ENCODE measurements around the gene EIF3F.

EIF3F gene, protein sequence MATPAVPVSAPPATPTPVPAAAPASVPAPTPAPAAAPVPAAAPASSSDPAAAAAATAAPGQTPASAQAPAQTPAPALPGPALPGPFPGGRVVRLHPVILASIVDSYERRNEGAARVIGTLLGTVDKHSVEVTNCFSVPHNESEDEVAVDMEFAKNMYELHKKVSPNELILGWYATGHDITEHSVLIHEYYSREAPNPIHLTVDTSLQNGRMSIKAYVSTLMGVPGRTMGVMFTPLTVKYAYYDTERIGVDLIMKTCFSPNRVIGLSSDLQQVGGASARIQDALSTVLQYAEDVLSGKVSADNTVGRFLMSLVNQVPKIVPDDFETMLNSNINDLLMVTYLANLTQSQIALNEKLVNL

GRCh38 chr11:7986768-7987559 is at the start of gene EIF3F:
EIF3F (plus strand) TSS chr11:7987337; CDS start chr11:7987353, 16 bp downstream.
- Histone ChIP-seq H3K27ac (ENCODE audit: low read length) (no peak within 1 kb of the TSS), H3K9ac (ENCODE audit: low read length) (peak within 1 kb of the TSS; percentile 81), H3K9me3 (ENCODE audit: control insufficient read depth, low read depth, low read length) (no peaks in the 10 kb centered on the region)

DNA sequence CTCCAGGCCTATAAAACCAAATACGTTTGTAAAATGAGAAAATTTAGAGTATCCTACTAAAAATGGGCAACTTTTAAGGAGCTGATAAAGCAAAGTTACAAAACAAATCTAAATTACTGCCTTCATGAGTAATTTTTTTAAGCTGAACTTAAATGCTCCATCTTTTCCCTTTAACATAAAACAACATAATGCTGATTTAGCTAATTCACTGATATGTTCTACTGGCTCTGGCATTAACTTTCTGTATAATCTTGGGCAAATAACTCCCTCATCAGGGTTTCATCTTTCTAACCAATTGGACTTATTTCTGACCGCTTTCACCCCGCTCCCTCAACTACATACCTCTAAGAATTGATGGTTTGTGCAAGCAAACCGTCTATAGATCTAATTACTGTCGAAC is 46.0 kb upstream of the EIF3F start:
- Histone ChIP-seq H3K4me1 (ENCODE audit: control insufficient read depth, low read depth, low read length) (no peaks in the 10 kb centered on the region), H3K4me3 (ENCODE audit: low read length) (no peak overlapping the region), H3K27me3 (ENCODE audit: control insufficient read depth, insufficient read depth, low read length) (no peaks in the 10 kb centered on the region), H3K27ac (ENCODE audit: low read length) (no peak overlapping the region), H3K36me3 (ENCODE audit: control insufficient read depth, low read depth, low read length) (no peaks in the 10 kb centered on the region), H3K9ac (ENCODE audit: low read length) (no peak overlapping the region), H3K9me3 (ENCODE audit: control insufficient read depth, low read depth, low read length) (no peaks in the 10 kb centered on the region)

More at GRCh38 chr11:7986768-7987559, at the start of gene EIF3F:
- H3K27me3 ChIP-seq (ENCODE audit: control insufficient read depth, insufficient read depth, low read length), result no peaks in the 10 kb centered on the region
- H3K36me3 ChIP-seq (ENCODE audit: control insufficient read depth, low read depth, low read length), result peaks cover 17% of the 10 kb centered on the region
- H3K4me1 ChIP-seq (ENCODE audit: control insufficient read depth, low read depth, low read length), result peaks cover 6% of the 10 kb centered on the region
- peak within 1 kb of the TSS; percentile 93 for H3K4me3 ChIP-seq (ENCODE audit: low read length)

DNA sequence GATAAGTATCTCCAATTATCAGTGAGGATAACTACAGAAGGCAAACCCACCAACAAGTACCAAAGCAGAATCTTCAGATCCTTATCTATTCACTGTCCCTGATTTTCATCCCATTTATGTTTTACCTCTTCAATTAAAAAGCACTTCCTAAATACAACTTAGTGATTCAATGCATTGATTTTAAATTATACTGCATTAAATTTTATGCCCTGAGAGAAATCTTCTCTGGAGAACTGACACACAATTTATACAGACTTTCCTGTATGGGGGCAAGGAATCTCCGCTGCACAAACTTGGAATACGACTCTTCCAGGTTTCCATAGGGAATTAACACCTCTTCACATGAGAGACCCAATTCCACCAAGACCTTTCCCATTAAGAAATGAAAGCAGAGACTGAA is 45.5 kb upstream of the EIF3F start, which contains the start of gene OR10A3:
OR10A3 (minus strand) TSS at position 101 of the 400 bp plus-strand sequence. CDS start 2,188 bp downstream, outside the sequence.
- Histone ChIP-seq H3K4me1 (ENCODE audit: control insufficient read depth, low read depth, low read length) (no peaks in the 10 kb centered on the region), H3K9me3 (ENCODE audit: control insufficient read depth, low read depth, low read length) (no peaks in the 10 kb centered on the region), H3K27ac (ENCODE audit: low read length) (no peak within 1 kb of the TSS), H3K27me3 (ENCODE audit: control insufficient read depth, insufficient read depth, low read length) (no peaks in the 10 kb centered on the region), H3K9ac (ENCODE audit: low read length) (no peak within 1 kb of the TSS), H3K4me3 (ENCODE audit: low read length) (no peak within 1 kb of the TSS), H3K36me3 (ENCODE audit: control insufficient read depth, low read depth, low read length) (no peaks in the 10 kb centered on the region)

DNA sequence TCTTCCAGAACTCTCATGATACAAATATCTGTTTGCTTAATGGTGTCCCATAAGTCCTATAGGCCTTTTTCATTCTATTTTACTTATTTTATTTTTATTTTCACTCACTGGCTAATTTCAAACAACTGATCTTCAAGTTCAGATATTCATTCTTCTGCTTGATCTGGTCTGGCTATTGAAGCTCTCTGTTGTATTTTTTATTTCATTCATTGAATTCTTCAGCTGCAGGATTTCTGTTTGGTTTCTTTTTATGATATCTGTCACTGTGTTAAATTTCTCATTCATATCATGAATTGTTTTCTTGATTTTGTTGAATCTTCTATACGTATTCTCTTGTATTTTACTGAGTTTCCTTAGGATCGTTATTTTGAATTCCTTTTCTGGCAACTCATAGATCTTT is 43.0 kb upstream of the EIF3F start:
- H3K36me3 ChIP-seq (ENCODE audit: control insufficient read depth, low read depth, low read length), result no peaks in the 10 kb centered on the region
- H3K27me3 ChIP-seq (ENCODE audit: control insufficient read depth, insufficient read depth, low read length), result no peaks in the 10 kb centered on the region
- no peaks in the 10 kb centered on the region for H3K4me1 ChIP-seq (ENCODE audit: control insufficient read depth, low read depth, low read length)
- H3K4me3 ChIP-seq (ENCODE audit: low read length), result no peak overlapping the region
- no peak overlapping the region for H3K27ac ChIP-seq (ENCODE audit: low read length)
- no peak overlapping the region for H3K9ac ChIP-seq (ENCODE audit: low read length)
- no peaks in the 10 kb centered on the region for H3K9me3 ChIP-seq (ENCODE audit: control insufficient read depth, low read depth, low read length)

- Histone ChIP-seq H3K27me3 (ENCODE audit: control insufficient read depth, insufficient read depth, low read length) (no peaks in the 10 kb centered on the region), H3K27ac (ENCODE audit: low read length) (no peak overlapping the region), H3K9me3 (ENCODE audit: control insufficient read depth, low read depth, low read length) (no peaks in the 10 kb centered on the region), H3K36me3 (ENCODE audit: control insufficient read depth, low read depth, low read length) (no peaks in the 10 kb centered on the region), H3K9ac (ENCODE audit: low read length) (no peak overlapping the region), H3K4me1 (ENCODE audit: control insufficient read depth, low read depth, low read length) (no peaks in the 10 kb centered on the region), H3K4me3 (ENCODE audit: low read length) (no peak overlapping the region)
Measured at GRCh38 chr11:7949934-7950333, 37.2 kb upstream of the EIF3F start.

- H3K4me3 ChIP-seq (ENCODE audit: low read length), result no peak overlapping the region
- H3K4me1 ChIP-seq (ENCODE audit: control insufficient read depth, low read depth, low read length), result no peaks in the 10 kb centered on the region
- no peaks in the 10 kb centered on the region for H3K36me3 ChIP-seq (ENCODE audit: control insufficient read depth, low read depth, low read length)
- H3K9ac ChIP-seq (ENCODE audit: low read length), result no peak overlapping the region
- H3K27ac ChIP-seq (ENCODE audit: low read length), result no peak overlapping the region
- no peaks in the 10 kb centered on the region for H3K27me3 ChIP-seq (ENCODE audit: control insufficient read depth, insufficient read depth, low read length)
- no peaks in the 10 kb centered on the region for H3K9me3 ChIP-seq (ENCODE audit: control insufficient read depth, low read depth, low read length)
Measured at GRCh38 chr11:7955191-7955590, 31.9 kb upstream of the EIF3F start.

GRCh38 chr11:7964261-7964660 is 22.9 kb upstream of the EIF3F start:
- Histone ChIP-seq H3K4me1 (ENCODE audit: control insufficient read depth, low read depth, low read length) (peaks cover 3% of the 10 kb centered on the region), H3K27ac (ENCODE audit: low read length) (no peak overlapping the region), H3K27me3 (ENCODE audit: control insufficient read depth, insufficient read depth, low read length) (no peaks in the 10 kb centered on the region), H3K36me3 (ENCODE audit: control insufficient read depth, low read depth, low read length) (no peaks in the 10 kb centered on the region), H3K9me3 (ENCODE audit: control insufficient read depth, low read depth, low read length) (no peaks in the 10 kb centered on the region), H3K9ac (ENCODE audit: low read length) (no peak overlapping the region), H3K4me3 (ENCODE audit: low read length) (no peak overlapping the region)

GRCh38 chr11:7964873-7965272 is 22.3 kb upstream of the EIF3F start:
- Histone ChIP-seq H3K27ac (ENCODE audit: low read length) (no peak overlapping the region), H3K9me3 (ENCODE audit: control insufficient read depth, low read depth, low read length) (no peaks in the 10 kb centered on the region), H3K36me3 (ENCODE audit: control insufficient read depth, low read depth, low read length) (no peaks in the 10 kb centered on the region), H3K4me1 (ENCODE audit: control insufficient read depth, low read depth, low read length) (peaks cover 3% of the 10 kb centered on the region), H3K4me3 (ENCODE audit: low read length) (no peak overlapping the region), H3K27me3 (ENCODE audit: control insufficient read depth, insufficient read depth, low read length) (no peaks in the 10 kb centered on the region), H3K9ac (ENCODE audit: low read length) (no peak overlapping the region)

- Histone ChIP-seq H3K9ac (ENCODE audit: low read length) (no peak within 1 kb of the TSS), H3K36me3 (ENCODE audit: control insufficient read depth, low read depth, low read length) (no peaks in the 10 kb centered on the region), H3K4me3 (ENCODE audit: low read length) (no peak within 1 kb of the TSS)
Measured at GRCh38 chr11:7965386-7965785, 21.8 kb upstream of the EIF3F start, which contains the start of gene NLRP10. NLRP10 (minus strand) TSS chr11:7965447; CDS start chr11:7963495, 1,952 bp downstream.

GRCh38 chr11:7967097-7967496 is 20.0 kb upstream of the EIF3F start:
- H3K4me3 ChIP-seq (ENCODE audit: low read length), result no peak overlapping the region
- no peak overlapping the region for H3K27ac ChIP-seq (ENCODE audit: low read length)
- H3K9me3 ChIP-seq (ENCODE audit: control insufficient read depth, low read depth, low read length), result no peaks in the 10 kb centered on the region
- H3K4me1 ChIP-seq (ENCODE audit: control insufficient read depth, low read depth, low read length), result peaks cover 9% of the 10 kb centered on the region
- no peak overlapping the region for H3K9ac ChIP-seq (ENCODE audit: low read length)
- H3K36me3 ChIP-seq (ENCODE audit: control insufficient read depth, low read depth, low read length), result no peaks in the 10 kb centered on the region
- H3K27me3 ChIP-seq (ENCODE audit: control insufficient read depth, insufficient read depth, low read length), result no peaks in the 10 kb centered on the region

More at GRCh38 chr11:7965386-7965785, 21.8 kb upstream of the EIF3F start, which contains the start of gene NLRP10:
- H3K4me1 ChIP-seq (ENCODE audit: control insufficient read depth, low read depth, low read length), result peaks cover 7% of the 10 kb centered on the region
- H3K9me3 ChIP-seq (ENCODE audit: control insufficient read depth, low read depth, low read length), result no peaks in the 10 kb centered on the region
- H3K27ac ChIP-seq (ENCODE audit: low read length), result no peak within 1 kb of the TSS
- H3K27me3 ChIP-seq (ENCODE audit: control insufficient read depth, insufficient read depth, low read length), result no peaks in the 10 kb centered on the region

GRCh38 chr11:7967826-7968225 is 19.3 kb upstream of the EIF3F start:
- peaks cover 9% of the 10 kb centered on the region for H3K4me1 ChIP-seq (ENCODE audit: control insufficient read depth, low read depth, low read length)
- no peak overlapping the region for H3K9ac ChIP-seq (ENCODE audit: low read length)
- H3K36me3 ChIP-seq (ENCODE audit: control insufficient read depth, low read depth, low read length), result no peaks in the 10 kb centered on the region

More at GRCh38 chr11:7967826-7968225, 19.3 kb upstream of the EIF3F start:
- Histone ChIP-seq H3K4me3 (ENCODE audit: low read length) (no peak overlapping the region), H3K27ac (ENCODE audit: low read length) (no peak overlapping the region), H3K27me3 (ENCODE audit: control insufficient read depth, insufficient read depth, low read length) (no peaks in the 10 kb centered on the region), H3K9me3 (ENCODE audit: control insufficient read depth, low read depth, low read length) (no peaks in the 10 kb centered on the region)
